Fibroblast of skin of scalp (primary cell): ENCODE data around the gene OR2B2.

Experiments
- DNase-seq: peaks from one replicate; pipeline ENCODE4 v3.0.0-alpha.2; 2013

Gene OR2B2

GRCh38 chr6:27893059-27893835 is 18.9 kb downstream of the OR2B2 start:
- peak; percentile 98 for DNase-seq

GRCh38 chr6:27892649-27893058 is 19.5 kb downstream of the OR2B2 start:
- DNase-seq: no peak

GRCh38 chr6:27891320-27891875 is 20.8 kb downstream of the OR2B2 start:
- DNase-seq: no peak

GRCh38 chr6:27890445-27891319 is 21.5 kb downstream of the OR2B2 start:
- DNase-seq: peak; percentile 95

GRCh38 chr6:27889628-27890444 is 22.4 kb downstream of the OR2B2 start:
- peak; percentile 8 for DNase-seq

- DNase-seq: no peak
Measured at GRCh38 chr6:27889275-27889627, 22.9 kb downstream of the OR2B2 start.

GRCh38 chr6:27888566-27888965 is 23.6 kb downstream of the OR2B2 start:
- DNase-seq: no peak

- DNase-seq: no peak
Measured at GRCh38 chr6:27886073-27886472, 26.1 kb downstream of the OR2B2 start.

GRCh38 chr6:27883136-27883535 is 29.1 kb downstream of the OR2B2 start:
- DNase-seq: no peak

GRCh38 chr6:27882624-27883023 is 29.6 kb downstream of the OR2B2 start:
- peak; percentile 32 for DNase-seq

- DNase-seq: no peak
Measured at GRCh38 chr6:27879837-27880236, 32.4 kb downstream of the OR2B2 start.

- DNase-seq: no peak
Measured at GRCh38 chr6:27874016-27874415, 38.2 kb downstream of the OR2B2 start.

- peak; percentile 94 for DNase-seq
Measured at GRCh38 chr6:27873021-27873940, 38.9 kb downstream of the OR2B2 start.

- DNase-seq: no peak
Measured at GRCh38 chr6:27872642-27873020, 39.6 kb downstream of the OR2B2 start.

GRCh38 chr6:27871924-27872638 is 40.1 kb downstream of the OR2B2 start:
- peak; percentile 98 for DNase-seq

GRCh38 chr6:27870291-27870870 is 41.8 kb downstream of the OR2B2 start:
- DNase-seq: no peak

GRCh38 chr6:27868311-27868710 is 43.9 kb downstream of the OR2B2 start:
- DNase-seq: no peak

GRCh38 chr6:27867945-27868300 is 44.3 kb downstream of the OR2B2 start:
- no peak for DNase-seq

GRCh38 chr6:27867051-27867944 is 44.9 kb downstream of the OR2B2 start:
- DNase-seq: peak; percentile 87
